Gastrocnemius medialis (tissue), 4 donors: ENCODE data around the gene SLX4IP.

Experiments used
- CTCF ChIP-seq, 5 experiments: fragments of 450-650 bp in 3 of 5; fragments of 200-600 bp in 2 of 5; sonication (generic) in 2 of 5; IDR thresholded peaks in 4 of 5; conservative IDR thresholded peaks in 1 of 5; 1 replicate in 4 of 5; 2 replicates in 1 of 5; pipeline ENCODE4 v1.5.1; 2016 to 2019; ENCODE audit warnings: antibody characterized with exemption in 5 of 5, mild to moderate bottlenecking in 3 of 5, moderate library complexity in 3 of 5
- POLR2A ChIP-seq, 2 donors: fragments of 450-650 bp; IDR thresholded peaks; one replicate each; pipeline ENCODE4 v1.6.1; 2017; ENCODE audit warnings: antibody characterized with exemption in 2 of 2, mild to moderate bottlenecking in 2 of 2, moderate library complexity in 2 of 2

GRCh38 chr20:10585308-10585707 lies 150.2 kb downstream of the SLX4IP start:
- TF ChIP-seq CTCF (IDR thresholded peaks at IDR 0.05 in 4 of 5, conservative IDR thresholded peaks at IDR 0.05 in 1 of 5), result no peak
- TF ChIP-seq POLR2A (IDR thresholded peaks at IDR 0.05), result no peak
